Lung (tissue), 12 donors: Measurements from ENCODE around the gene ASIC2. TPM values are rescaled to one million over a fixed set of nuclear protein-coding genes. Genes with fewer than 3 reads are reported as not detected.
A peak's percentile ranks its signal among the peaks of the same experiment; 100 is the strongest.

Source experiments
- ATAC-seq: fragments of 200-7000 bp; cut with Tn5 transposase; one replicate; pipeline ENCODE4 v1.9.1; 2020; ENCODE audit warnings: moderate number of reproducible peaks; ENCODE audit not compliant: insufficient read depth, low FRiP score
- DNase-seq, 3 donors: peaks; one replicate each; pipeline ENCODE4 v3.0.0-alpha.2; 2013 to 2017
- H3K27ac ChIP-seq, 2 donors: one replicate each; pipeline ENCODE4 v1.5.1; 2013; ENCODE audit warnings: mild to moderate bottlenecking in 2 of 2, moderate library complexity in 2 of 2, control low read depth in 1 of 2, inconsistent platforms in 1 of 2, low read depth in 1 of 2, low read length in 1 of 2
- H3K27me3 ChIP-seq, 3 donors: one replicate each; pipeline ENCODE4 v1.5.1; 2013; ENCODE audit warnings: low read length in 2 of 3; ENCODE audit not compliant: control insufficient read depth in 3 of 3, insufficient read depth in 3 of 3
- H3K36me3 ChIP-seq, 4 donors: one replicate each; pipeline ENCODE4 v1.5.1; 2013; ENCODE audit warnings: low read length in 4 of 4, mild to moderate bottlenecking in 1 of 4, moderate library complexity in 1 of 4; ENCODE audit not compliant: control insufficient read depth in 4 of 4, insufficient read depth in 4 of 4
- H3K4me1 ChIP-seq, 5 donors: one replicate each; pipeline ENCODE4 v1.5.1; 2013; ENCODE audit warnings: low read length in 5 of 5, mild to moderate bottlenecking in 2 of 5, moderate library complexity in 1 of 5; ENCODE audit not compliant: control insufficient read depth in 5 of 5, insufficient read depth in 5 of 5
- H3K4me3 ChIP-seq: one replicate; pipeline ENCODE4 v1.5.1; 2013; ENCODE audit warnings: mild to moderate bottlenecking, control low read depth, moderate library complexity
- H3K9ac ChIP-seq, 2 donors: one replicate each; pipeline ENCODE4 v1.5.1; 2013; ENCODE audit warnings: low read length in 2 of 2, control low read depth in 1 of 2; ENCODE audit not compliant: insufficient read depth in 1 of 2
- H3K9me3 ChIP-seq, 4 donors: one replicate each; pipeline ENCODE4 v1.5.1; 2013; ENCODE audit warnings: low read length in 3 of 4, mild to moderate bottlenecking in 1 of 4, moderate library complexity in 1 of 4; ENCODE audit not compliant: control insufficient read depth in 4 of 4, insufficient read depth in 3 of 4
- WGBS, 2 donors: extraction: QIAGEN DNeasy Blood & Tissue Kit; methylation state at CpG; one replicate each; pipeline ENCODE4 v1.1.7; 2013; 5-methylcytosine and 5-hydroxymethylcytosine counted together
- polyA plus RNA-seq, 2 donors: library from polyadenylated mRNA; stranded (reverse); fragments of 200-250 nt; gene quantifications; one replicate each; pipeline ENCODE4 v1.2.1, GENCODE V29; 2013
- total RNA-seq, 2 donors: library from RNA; depleted of rRNA in 1 of 2; stranded (reverse); fragments of >200 nt in 1 of 2; gene quantifications; one replicate each; pipeline ENCODE4 v1.2.1, GENCODE V29; 2014 to 2021
- TF ChIP-seq, protein P1 (sequence below): IDR thresholded peaks from 2 replicates; pipeline ENCODE4 v1.5.1; 2012; ENCODE audit warnings: mild to moderate bottlenecking; ENCODE audit errors: control extremely low read depth, extremely low read depth
- donor health status: control.
- donor health status: control.
- donor health status: Bipolar disorder and iron deficiency.
- donor health status: healthy.
- donor health status: DM: yes; HTN: yes; CAD: no.

ASIC2 gene
- total and polyA plus RNA-seq, 4 donors: 0.03 to 0.28 (median 0.14) TPM; not detected in 1

DNA sequence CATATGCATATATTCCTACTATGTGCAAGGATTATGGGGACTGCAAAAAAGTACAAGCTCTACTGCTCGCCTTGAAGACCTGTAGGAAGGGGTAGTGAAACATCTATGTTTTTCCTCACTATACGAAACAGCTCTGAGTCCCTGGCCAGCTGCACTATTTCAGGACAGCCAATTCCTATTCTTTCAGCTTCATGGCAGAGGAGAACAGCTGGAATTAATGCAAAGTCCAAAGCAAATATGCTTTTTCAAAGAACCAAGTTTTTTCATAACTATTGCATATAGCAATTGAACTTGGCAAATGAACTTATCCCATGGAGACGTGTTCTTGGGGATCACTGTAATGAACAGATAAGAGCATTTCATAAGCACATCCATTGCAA is 179.1 kb downstream of the ASIC2 start:
- WGBS, 2 donors: 76 to 80% methylated on average over 3 of the region's 3 CpGs
- ATAC-seq (no peak), DNase-seq (peak; percentile 81 to 95 (median 94))
- no peaks in the 10 kb centered on the region for H3K27me3 ChIP-seq
- H3K27ac ChIP-seq: no peak overlapping the region
- peaks cover 0 to 48% (median 0%) of the 10 kb centered on the region in 5 donors for H3K4me1 ChIP-seq
- no peaks in the 10 kb centered on the region for H3K9me3 ChIP-seq
- H3K36me3 ChIP-seq: no peaks in the 10 kb centered on the region
- no peak overlapping the region for H3K9ac ChIP-seq
- TF ChIP-seq, protein P1, sequence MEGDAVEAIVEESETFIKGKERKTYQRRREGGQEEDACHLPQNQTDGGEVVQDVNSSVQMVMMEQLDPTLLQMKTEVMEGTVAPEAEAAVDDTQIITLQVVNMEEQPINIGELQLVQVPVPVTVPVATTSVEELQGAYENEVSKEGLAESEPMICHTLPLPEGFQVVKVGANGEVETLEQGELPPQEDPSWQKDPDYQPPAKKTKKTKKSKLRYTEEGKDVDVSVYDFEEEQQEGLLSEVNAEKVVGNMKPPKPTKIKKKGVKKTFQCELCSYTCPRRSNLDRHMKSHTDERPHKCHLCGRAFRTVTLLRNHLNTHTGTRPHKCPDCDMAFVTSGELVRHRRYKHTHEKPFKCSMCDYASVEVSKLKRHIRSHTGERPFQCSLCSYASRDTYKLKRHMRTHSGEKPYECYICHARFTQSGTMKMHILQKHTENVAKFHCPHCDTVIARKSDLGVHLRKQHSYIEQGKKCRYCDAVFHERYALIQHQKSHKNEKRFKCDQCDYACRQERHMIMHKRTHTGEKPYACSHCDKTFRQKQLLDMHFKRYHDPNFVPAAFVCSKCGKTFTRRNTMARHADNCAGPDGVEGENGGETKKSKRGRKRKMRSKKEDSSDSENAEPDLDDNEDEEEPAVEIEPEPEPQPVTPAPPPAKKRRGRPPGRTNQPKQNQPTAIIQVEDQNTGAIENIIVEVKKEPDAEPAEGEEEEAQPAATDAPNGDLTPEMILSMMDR: no peak
- no peak overlapping the region for H3K4me3 ChIP-seq

DNA sequence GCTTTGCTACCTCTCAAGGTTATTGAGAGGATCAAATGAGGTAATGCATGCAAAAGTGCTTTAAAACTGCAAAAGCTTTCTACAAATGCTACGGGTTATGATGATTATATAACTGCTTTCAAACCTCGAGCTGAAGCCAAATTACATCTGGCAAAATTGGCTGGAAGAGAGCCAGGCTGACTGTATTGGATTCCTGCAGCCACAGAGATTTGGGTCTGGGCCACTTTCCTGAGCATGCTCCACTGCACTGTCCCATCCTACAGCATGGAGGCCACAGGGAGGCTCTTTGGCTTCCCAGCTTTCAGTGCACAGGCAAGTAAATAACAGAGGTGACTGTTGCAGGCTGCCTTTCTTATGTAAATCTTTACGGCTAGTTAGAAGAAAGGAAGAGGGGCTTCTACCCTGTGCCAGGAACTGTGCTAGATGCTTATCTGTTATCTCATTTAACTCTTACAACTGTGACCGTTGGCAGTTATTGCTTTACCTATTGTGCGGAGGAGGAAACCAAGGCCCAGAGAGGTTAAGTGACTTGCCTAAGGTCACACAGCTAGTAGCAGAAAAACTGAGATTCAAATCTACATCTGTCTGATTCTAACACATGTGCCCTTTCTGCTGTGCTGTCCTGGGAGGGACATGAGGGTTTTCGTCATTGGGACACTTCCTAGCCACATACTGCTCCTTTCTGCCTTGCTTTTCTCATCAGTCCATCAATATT is 179.7 kb downstream of the ASIC2 start:
- no peaks in the 10 kb centered on the region for H3K9me3 ChIP-seq
- peaks cover 0 to 48% (median 0%) of the 10 kb centered on the region in 5 donors for H3K4me1 ChIP-seq
- TF ChIP-seq, protein P1: no peak
- no peaks in the 10 kb centered on the region for H3K36me3 ChIP-seq
- H3K9ac ChIP-seq: no peak overlapping the region
- ATAC-seq: no peak
- 55 to 67% methylated on average over 6 of the region's 6 CpGs for WGBS, 2 donors
- no peak overlapping the region for H3K27ac ChIP-seq
- H3K4me3 ChIP-seq: no peak overlapping the region
- DNase-seq: peak; percentile 86 to 97 (median 93)
- H3K27me3 ChIP-seq: no peaks in the 10 kb centered on the region

DNA sequence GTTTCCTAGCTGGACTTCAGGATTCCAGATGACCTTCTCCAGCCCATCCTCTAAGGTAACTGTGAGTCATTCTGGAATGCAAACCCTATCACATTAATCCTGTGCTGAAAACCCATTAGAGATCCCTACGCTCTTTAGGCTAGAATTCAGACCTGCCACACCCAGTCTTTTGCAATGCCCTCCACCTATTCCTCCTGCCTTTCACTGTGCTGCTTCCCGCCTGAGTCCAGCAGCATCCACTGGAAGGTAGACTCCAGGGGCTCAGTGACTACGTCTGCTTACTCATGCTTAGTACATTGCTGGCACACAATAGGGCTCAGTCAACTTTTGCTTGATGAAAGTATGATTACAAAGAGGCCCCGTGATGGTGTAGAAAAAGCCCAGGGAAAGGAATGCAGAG is 180.3 kb downstream of the ASIC2 start:
- H3K4me1 ChIP-seq: peaks cover 0 to 48% (median 0%) of the 10 kb centered on the region in 5 donors
- H3K36me3 ChIP-seq: no peaks in the 10 kb centered on the region
- H3K4me3 ChIP-seq: no peak overlapping the region
- no peak for ATAC-seq
- 69 to 70% methylated on average over 4 of the region's 4 CpGs for WGBS, 2 donors
- TF ChIP-seq, protein P1: no peak
- H3K27me3 ChIP-seq: no peaks in the 10 kb centered on the region
- H3K27ac ChIP-seq: no peak overlapping the region
- H3K9ac ChIP-seq: no peak overlapping the region
- peak in 1 of 3 donors; percentile 31 for DNase-seq
- H3K9me3 ChIP-seq: no peaks in the 10 kb centered on the region
